ENCODE results near the gene SLC44A4.
"Not testable (repeated sequence)": the region's sequence is repeated elsewhere in the genome, so short reads cannot be mapped to it uniquely, and the experiment has no call there.

Gene SLC44A4

DNA sequence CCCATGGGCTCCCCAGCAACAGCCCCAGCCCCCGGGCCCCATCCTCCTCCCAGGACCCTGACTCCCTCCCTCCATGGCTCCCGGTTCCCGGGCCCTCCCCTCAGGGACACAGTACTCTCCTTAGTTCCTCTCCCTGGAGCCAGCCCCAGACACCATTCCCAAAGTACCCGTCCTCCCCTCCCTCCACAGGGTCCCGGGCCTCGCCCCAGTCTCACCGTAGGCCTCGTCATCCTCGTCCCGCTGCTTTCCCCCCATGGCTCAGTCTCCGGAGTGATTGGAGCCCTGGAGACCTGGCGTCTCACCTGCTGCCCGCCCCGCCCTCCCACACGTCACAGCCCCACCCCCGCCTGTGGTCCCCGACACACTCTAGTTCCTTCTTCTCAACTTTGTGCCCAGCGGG, at the start of gene SLC44A4:
SLC44A4 (minus strand) TSS at position 272 of the 400 bp plus-strand sequence; CDS start at position 255, 17 bp downstream.
- no peak for DNase-seq

DNA sequence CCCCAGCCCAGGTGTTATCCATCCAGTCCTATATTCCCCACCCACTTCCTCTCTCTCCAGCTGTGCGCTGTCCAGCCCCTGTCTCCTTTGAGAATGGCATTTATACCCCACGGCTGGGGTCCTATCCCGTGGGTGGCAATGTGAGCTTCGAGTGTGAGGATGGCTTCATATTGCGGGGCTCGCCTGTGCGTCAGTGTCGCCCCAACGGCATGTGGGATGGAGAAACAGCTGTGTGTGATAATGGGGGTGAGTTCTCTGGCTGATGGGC, 49.8 kb upstream of the SLC44A4 start:
- DNase-seq, result no peak

GRCh38 chr6:31927863-31928671, 49.3 kb upstream of the SLC44A4 start:
- no peak for DNase-seq

GRCh38 chr6:31927242-31927862, 48.6 kb upstream of the SLC44A4 start, which contains the start of gene C2:
Gene C2, plus strand, starts transcription at chr6:31927717. Its CDS starts 36 bp downstream, at chr6:31927753.
- DNase-seq, result peak; percentile 45

- peak; percentile 41 for DNase-seq
Measured at GRCh38 chr6:31922942-31923341, 44.1 kb upstream of the SLC44A4 start.

DNA sequence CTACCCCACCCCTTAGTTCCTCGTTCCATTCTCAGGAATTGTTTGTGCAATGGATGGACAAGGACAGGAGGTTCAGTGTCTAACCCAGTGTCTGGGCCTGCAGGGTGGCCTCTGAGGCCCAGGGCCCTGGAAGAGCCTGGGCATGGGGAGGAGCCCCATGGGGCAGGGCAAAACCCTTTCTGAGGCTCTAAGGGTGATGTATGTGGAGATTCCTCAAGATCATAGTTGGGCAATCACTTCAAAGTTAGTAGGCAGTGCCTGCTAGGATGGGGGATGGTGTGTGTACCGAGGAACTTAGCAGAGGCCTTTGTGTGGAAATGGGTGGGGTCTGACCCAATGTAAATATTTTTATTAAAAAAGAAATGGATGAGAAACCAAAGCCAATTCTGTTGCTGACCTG, 42.0 kb upstream of the SLC44A4 start:
- peak; percentile 79 for DNase-seq

DNA sequence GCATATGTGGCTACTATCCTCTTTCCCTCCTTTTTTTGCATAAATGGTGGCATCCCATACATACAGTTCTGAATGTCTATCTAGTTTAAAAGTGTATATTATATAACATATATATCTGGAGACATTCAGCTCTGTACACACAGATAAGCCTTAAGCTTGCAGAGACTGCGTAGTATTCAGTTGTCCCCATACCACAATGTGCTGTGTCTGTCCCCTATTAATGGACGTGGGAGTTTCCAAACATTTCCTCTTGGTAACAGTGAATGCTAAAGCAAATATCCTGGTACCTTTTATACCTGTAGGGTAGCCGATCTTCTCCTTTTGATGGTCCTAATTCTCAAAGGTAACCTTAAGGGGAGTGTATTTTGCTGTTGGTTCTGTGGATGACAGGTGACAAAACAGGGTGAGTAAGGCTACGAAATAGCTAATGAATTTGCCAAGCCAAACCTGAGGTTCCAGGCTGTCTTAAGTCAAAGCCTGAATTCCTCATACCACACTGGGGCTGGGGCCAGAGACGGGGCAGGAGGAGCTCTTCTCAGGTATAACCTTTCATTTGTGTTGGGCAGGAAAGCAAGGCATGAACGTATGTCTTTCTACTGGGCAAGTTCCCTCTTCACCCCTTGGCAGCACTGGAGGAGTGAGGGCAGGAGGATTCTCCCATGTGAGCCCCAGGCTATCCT, 41.0 kb upstream of the SLC44A4 start:
- DNase-seq, result no peak

GRCh38 chr6:31918069-31918720, 39.4 kb upstream of the SLC44A4 start:
- DNase-seq, result no peak

DNA sequence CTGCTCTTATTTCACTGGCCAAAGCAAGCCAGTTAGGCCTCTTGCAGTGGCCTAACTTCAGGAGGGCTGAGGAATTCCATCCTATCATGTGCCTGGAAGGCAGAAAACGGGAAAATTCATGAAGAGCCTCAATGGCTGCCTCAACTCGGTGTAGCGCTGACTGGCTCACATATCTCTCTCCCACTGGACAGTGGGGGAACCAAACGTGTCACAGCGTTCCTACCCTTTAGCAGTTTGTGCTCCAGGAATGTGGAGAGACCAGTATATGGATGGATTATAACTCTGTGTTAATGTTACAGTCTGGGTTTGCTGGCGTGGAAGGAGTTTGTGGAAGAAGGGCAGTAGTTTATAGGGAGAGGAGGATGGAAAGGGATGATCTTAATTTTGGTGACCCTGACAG, 37.0 kb upstream of the SLC44A4 start:
- DNase-seq, result no peak

DNA sequence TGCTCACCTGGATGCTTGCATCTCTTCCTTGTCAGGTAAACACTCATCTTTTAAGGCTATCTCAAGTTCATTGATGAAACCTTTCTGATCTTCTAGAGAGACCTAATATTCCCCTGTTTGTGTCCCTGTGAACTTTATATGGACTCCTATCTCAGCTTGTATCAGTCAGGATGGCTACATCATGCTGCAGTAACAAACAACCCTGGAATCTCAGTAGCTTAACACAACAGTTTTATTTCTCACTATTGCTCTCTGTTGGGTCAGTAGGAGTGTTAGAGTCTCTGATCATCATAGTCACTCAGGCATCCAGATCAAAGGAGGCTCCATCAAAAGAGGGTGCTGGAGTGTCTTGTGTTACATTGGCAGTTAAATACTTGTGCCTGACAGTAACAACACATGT, 36.6 kb upstream of the SLC44A4 start:
- no peak for DNase-seq

DNA sequence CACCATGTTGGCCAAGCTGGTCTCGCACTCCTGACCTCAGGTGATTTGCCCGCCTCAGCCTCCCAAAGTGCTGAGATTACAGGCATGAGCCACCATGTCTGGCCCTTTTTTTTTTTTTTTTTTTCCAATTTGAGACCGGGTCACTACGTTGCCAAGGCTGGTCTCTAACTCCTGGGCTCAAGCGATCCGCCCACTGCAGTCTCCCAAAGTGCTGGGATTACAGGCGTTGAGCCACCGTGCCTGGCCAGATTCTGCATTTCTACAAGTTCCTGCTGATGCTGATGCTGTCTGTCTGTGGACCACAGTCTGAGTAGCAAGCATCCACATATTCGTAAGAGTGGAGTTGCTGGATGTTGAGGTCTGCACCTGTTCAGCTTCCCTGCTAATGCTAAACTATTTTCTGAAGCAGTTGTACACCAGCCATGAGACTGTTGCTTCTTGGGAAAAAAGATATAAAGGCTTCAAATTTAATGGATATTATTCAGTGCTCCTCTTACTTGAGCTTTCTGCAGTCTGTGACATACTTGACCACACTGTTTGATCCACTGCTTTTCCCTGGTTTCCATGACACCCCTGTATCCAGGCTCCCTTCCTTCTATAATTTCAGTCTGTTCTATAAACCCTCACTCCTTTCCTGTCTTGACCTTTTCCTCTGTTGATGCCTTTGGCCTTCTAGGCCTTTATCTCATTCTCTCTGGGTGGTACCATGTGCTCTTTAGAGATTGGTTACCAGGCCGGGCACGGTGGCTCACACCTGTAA, 33.2 kb upstream of the SLC44A4 start:
- DNase-seq, result no peak

DNA sequence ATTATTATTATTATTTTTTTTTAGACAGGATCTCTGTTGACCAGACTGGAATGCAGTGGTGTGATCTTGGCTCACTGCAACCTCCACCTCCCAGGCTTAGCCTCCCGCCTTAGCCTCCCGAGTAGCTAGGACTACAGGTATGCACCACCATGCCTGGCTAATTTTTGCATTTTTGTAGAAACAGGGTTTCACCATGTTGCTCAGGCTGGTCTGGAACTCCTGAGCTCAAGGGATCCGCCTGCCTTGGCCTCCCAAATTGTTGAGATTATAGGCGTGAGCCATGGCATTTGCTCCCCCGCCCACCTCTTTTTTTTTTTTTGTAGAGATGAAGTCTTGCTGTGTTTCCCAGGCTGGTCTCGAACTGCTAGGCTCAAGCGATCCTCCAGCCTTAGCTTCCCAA, 30.5 kb upstream of the SLC44A4 start:
- not testable (repeated sequence) for DNase-seq

- peak; percentile 80 for DNase-seq
Measured at GRCh38 chr6:31908791-31909190, 30.0 kb upstream of the SLC44A4 start.

DNA sequence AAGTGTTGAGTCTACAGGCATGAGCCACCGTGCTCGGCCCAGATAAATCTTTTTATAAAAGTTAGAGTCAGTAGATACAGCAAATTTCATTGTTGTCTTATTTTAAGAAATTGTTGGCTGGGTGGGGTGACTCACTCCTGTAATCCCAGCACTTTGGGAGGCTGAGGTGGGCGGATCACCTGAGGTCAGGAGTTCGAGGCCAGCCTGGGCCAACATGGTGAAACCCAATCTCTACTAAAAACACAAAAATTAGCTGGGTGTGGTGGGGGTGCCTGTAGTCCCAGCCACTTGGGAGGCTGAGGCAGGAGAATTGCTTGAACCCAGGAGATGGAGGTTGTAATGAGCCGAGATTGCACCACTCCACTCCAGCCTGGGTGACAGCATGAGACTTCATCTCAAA, 29.5 kb upstream of the SLC44A4 start:
- not testable (repeated sequence) for DNase-seq

DNA sequence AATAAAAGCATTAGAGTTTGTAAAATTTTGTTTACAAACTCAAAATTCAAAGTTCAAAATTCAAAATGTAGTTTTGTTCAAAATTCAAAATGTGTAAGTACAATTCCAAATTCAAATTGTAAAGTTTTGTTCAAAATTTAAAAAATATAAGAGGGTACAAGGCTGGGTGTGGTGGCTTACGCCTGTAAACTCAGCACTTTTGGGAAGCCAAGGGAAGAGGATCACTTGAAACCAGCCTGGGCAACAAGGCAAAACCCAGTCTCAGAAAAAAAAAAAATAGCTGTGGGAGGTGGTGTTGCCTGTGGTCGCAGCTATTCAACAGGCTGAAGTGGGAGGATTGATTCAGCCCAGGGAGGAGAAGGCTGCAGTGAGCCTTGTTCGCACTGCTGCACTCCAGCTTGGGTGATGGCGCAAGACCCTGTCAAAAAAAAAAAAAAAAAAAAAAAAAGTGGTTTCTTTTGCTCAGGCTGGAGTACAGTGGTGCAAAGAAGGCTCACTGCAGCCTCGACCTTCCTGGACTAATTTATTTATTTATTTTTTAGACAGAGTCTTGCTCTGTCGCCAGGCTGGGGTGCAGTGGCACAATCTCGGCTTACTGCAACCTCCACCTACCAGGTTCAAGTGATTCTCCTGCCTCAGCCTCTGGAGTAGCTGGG, 28.5 kb upstream of the SLC44A4 start:
- DNase-seq, result peak; percentile 83

DNA sequence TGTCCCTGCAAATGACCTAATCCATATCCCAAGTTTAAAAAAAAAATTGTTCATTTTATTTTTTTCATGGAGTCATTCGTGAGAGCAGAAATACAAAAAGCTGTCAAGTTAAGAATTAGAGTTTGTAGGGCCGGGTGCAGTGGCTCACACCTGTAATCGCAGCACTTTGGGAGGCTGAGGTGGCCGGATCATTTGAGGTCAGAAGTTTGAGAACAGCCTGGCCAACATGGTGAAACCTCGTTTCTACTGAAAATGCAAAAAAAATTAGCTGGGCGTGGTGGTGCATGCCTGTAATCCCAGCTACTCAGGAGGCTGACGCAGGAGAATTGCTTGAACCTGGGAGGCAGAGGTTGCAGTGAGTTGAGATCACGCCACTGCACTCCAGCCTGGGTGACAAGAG, 27.9 kb upstream of the SLC44A4 start:
- not testable (repeated sequence) for DNase-seq

DNA sequence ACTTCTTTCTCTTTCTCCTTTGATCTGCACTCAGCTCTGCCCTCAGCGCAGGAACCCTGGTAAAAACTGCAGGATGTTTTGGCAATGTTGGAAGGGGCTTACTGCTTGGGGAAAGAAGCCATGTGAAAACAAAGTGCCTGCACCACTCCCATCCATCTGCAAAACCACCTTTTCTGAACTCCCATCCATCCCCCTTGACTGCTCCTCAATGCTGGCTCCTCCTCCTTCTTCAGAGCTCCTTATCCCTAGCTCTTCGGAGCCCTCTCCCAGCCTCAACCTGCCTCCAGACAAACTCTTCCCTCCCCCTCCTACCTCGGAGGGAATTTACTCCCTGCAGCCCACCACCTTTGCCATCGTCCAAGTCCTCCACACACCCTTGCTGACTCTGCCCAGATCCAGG, 27.3 kb upstream of the SLC44A4 start:
- no peak for DNase-seq

- DNase-seq, result no peak
Measured at GRCh38 chr6:31905041-31905440, 26.2 kb upstream of the SLC44A4 start.

GRCh38 chr6:31903957-31904356, 25.2 kb upstream of the SLC44A4 start:
- DNase-seq, result no peak

GRCh38 chr6:31901953-31902643, 23.3 kb upstream of the SLC44A4 start, which contains the start of gene ZBTB12:
Gene ZBTB12, minus strand, starts transcription at chr6:31902086. Its CDS starts 781 bp downstream, at chr6:31901305.
- peak; percentile 56 for DNase-seq

GRCh38 chr6:31901415-31901952, 22.7 kb upstream of the SLC44A4 start:
- DNase-seq, result no peak
